HEK293T (cell line): ENCODE results near the gene TSPAN2.

Source experiments
- CTCF ChIA-PET: fragments of 350-600 bp; formaldehyde crosslinking; extraction: SDS; loops from one replicate; lab custom pipeline; 2021; ENCODE audit warnings: antibody characterized with exemption, inconsistent platforms; lab: Yijun Ruan, JAX
- POLR2A ChIA-PET: fragments of 350-600 bp; formaldehyde crosslinking; extraction: SDS; loops from one replicate; lab custom pipeline; 2020; ENCODE audit warnings: antibody characterized with exemption, inconsistent platforms; lab: Yijun Ruan, JAX
- DNase-seq: peaks from one replicate; pipeline ENCODE4 v3.0.0; 2012; ENCODE audit warnings: mixed read lengths; ENCODE audit errors: extremely low spot score
- ARNT ChIP-seq: fragments of 450-650 bp; IDR thresholded peaks from 2 replicates; pipeline ENCODE4 v1.6.1; 2017; ENCODE audit warnings: mild to moderate bottlenecking
- BHLHE40 ChIP-seq: fragments of 450-650 bp; IDR thresholded peaks from 2 replicates; pipeline ENCODE4 v1.6.1; 2016; ENCODE audit warnings: mild to moderate bottlenecking, moderate library complexity, borderline replicate concordance
- CTBP1 ChIP-seq: fragments of 450-650 bp; IDR thresholded peaks from 2 replicates; pipeline ENCODE4 v1.6.1; 2016; ENCODE audit warnings: borderline replicate concordance
- ELF4 ChIP-seq: fragments of 450-650 bp; IDR thresholded peaks from 2 replicates; pipeline ENCODE4 v1.6.1; 2017; ENCODE audit warnings: antibody characterized with exemption
- FOXA1 ChIP-seq: fragments of 450-650 bp; IDR thresholded peaks from 2 replicates; pipeline ENCODE4 v1.6.1; 2016; ENCODE audit warnings: mild to moderate bottlenecking
- FOXK2 ChIP-seq: fragments of 450-650 bp; IDR thresholded peaks from 2 replicates; pipeline ENCODE4 v1.6.1; 2016; ENCODE audit warnings: mild to moderate bottlenecking
- FOXM1 ChIP-seq: fragments of 450-650 bp; IDR thresholded peaks from 2 replicates; pipeline ENCODE4 v1.6.1; 2017; ENCODE audit warnings: mild to moderate bottlenecking, borderline replicate concordance
- HDGF ChIP-seq: fragments of 450-650 bp; IDR thresholded peaks from 2 replicates; pipeline ENCODE4 v1.6.1; 2017; ENCODE audit warnings: antibody characterized with exemption, borderline replicate concordance
- L3MBTL2 ChIP-seq: fragments of 450-650 bp; conservative IDR thresholded peaks from 2 replicates; pipeline ENCODE4 v1.6.1; 2016; ENCODE audit warnings: mild to moderate bottlenecking
- LEF1 ChIP-seq: fragments of 450-650 bp; IDR thresholded peaks from 2 replicates; pipeline ENCODE4 v1.6.1; 2017; ENCODE audit warnings: mild to moderate bottlenecking, borderline replicate concordance
- NFRKB ChIP-seq: fragments of 450-650 bp; IDR thresholded peaks from 2 replicates; pipeline ENCODE4 v1.6.1; 2016; ENCODE audit warnings: mild to moderate bottlenecking, moderate library complexity
- SP1 ChIP-seq: fragments of 450-650 bp; IDR thresholded peaks from 2 replicates; pipeline ENCODE4 v1.6.1; 2017
- SUZ12 ChIP-seq: fragments of 450-650 bp; IDR thresholded peaks from 2 replicates; pipeline ENCODE4 v1.6.1; 2016; ENCODE audit warnings: mild to moderate bottlenecking
- TARDBP ChIP-seq: fragments of 450-650 bp; IDR thresholded peaks from 2 replicates; pipeline ENCODE4 v1.6.1; 2016
- ZNF384 ChIP-seq: fragments of 450-650 bp; IDR thresholded peaks from 2 replicates; pipeline ENCODE4 v1.6.1; 2016
- TF ChIP-seq, protein P1 (sequence below): fragments of 450-650 bp; IDR thresholded peaks from 2 replicates; pipeline ENCODE4 v1.6.1; 2016

The TSPAN2 gene

GRCh38 chr1:115078708-115079107, 10.6 kb downstream of the TSPAN2 start:
- ChIA-PET CTCF (no interaction called here), POLR2A (no interaction called here)
- no peak for DNase-seq
- TF ChIP-seq ARNT (no peak), BHLHE40 (no peak), ELF4 (no peak), CTBP1 (no peak), LEF1 (no peak), HDGF (no peak)

GRCh38 chr1:115077984-115078330, 11.3 kb downstream of the TSPAN2 start:
- TF ChIP-seq TARDBP: no peak
- TF ChIP-seq, protein P1, sequence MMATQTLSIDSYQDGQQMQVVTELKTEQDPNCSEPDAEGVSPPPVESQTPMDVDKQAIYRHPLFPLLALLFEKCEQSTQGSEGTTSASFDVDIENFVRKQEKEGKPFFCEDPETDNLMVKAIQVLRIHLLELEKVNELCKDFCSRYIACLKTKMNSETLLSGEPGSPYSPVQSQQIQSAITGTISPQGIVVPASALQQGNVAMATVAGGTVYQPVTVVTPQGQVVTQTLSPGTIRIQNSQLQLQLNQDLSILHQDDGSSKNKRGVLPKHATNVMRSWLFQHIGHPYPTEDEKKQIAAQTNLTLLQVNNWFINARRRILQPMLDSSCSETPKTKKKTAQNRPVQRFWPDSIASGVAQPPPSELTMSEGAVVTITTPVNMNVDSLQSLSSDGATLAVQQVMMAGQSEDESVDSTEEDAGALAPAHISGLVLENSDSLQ: no peak
- TF ChIP-seq ARNT: no peak
- TF ChIP-seq ELF4: no peak
- TF ChIP-seq SUZ12: no peak
- no peak for TF ChIP-seq FOXM1
- no peak for TF ChIP-seq SP1
- no peak for TF ChIP-seq LEF1
- TF ChIP-seq HDGF: no peak
- TF ChIP-seq NFRKB: no peak
- no peak for TF ChIP-seq FOXK2
- no peak for TF ChIP-seq FOXA1
- TF ChIP-seq CTBP1: no peak
- no peak for TF ChIP-seq ZNF384
- TF ChIP-seq BHLHE40: no peak
- TF ChIP-seq L3MBTL2: no peak
- ChIA-PET CTCF (no interaction called here), POLR2A (no interaction called here)
- DNase-seq: no peak

- TF ChIP-seq FOXM1: no peak
- TF ChIP-seq FOXA1: no peak
- no peak for TF ChIP-seq LEF1
- no peak for TF ChIP-seq ELF4
- TF ChIP-seq ZNF384: no peak
- TF ChIP-seq, protein P1: no peak
- TF ChIP-seq NFRKB: no peak
- TF ChIP-seq ARNT: no peak
- no peak for TF ChIP-seq HDGF
- TF ChIP-seq CTBP1: no peak
- no peak for TF ChIP-seq BHLHE40
- no peak for TF ChIP-seq SP1
- TF ChIP-seq TARDBP: no peak
- no peak for TF ChIP-seq FOXK2
- TF ChIP-seq SUZ12: no peak
- ChIA-PET CTCF (no interaction called here), POLR2A (no interaction called here)
- DNase-seq: no peak
Measured at GRCh38 chr1:115077286-115077983, 11.9 kb downstream of the TSPAN2 start.

- DNase-seq: no peak
- ChIA-PET POLR2A (no interaction called here), CTCF (no interaction called here)
- TF ChIP-seq TARDBP (no peak), FOXM1 (no peak), FOXK2 (no peak), CTBP1 (no peak), FOXA1 (no peak), HDGF (no peak), ZNF384 (no peak), SUZ12 (no peak), L3MBTL2 (no peak), NFRKB (no peak), SP1 (no peak), ELF4 (no peak), ARNT (no peak)
- TF ChIP-seq, protein P1: no peak
Measured at GRCh38 chr1:115076384-115076915, 12.9 kb downstream of the TSPAN2 start.

GRCh38 chr1:115074839-115075534, 14.3 kb downstream of the TSPAN2 start:
- no peak for DNase-seq
- ChIA-PET POLR2A (no interaction called here), CTCF (no interaction called here)
- TF ChIP-seq, protein P1: no peak
- TF ChIP-seq ARNT: no peak
- no peak for TF ChIP-seq FOXK2
- TF ChIP-seq ZNF384: no peak
- no peak for TF ChIP-seq LEF1
- no peak for TF ChIP-seq FOXM1
- no peak for TF ChIP-seq FOXA1
- TF ChIP-seq HDGF: no peak
- TF ChIP-seq L3MBTL2: no peak
